SIG-M5 treated with dmso at 0.1 percent for 504 hours (cell line): ENCODE measurements around the gene KDM2A.
A peak's percentile ranks its signal among the peaks of the same experiment; 100 is the strongest.
"Not testable (repeated sequence)": the region's sequence is repeated elsewhere in the genome, so short reads cannot be mapped to it uniquely, and the experiment has no call there.

Experiments used
- DNase-seq: peaks from one replicate; lab custom pipeline; 2025; ENCODE audit not compliant: unreplicated experiment; lab: John Stamatoyannopoulos, UW

KDM2A gene

DNA sequence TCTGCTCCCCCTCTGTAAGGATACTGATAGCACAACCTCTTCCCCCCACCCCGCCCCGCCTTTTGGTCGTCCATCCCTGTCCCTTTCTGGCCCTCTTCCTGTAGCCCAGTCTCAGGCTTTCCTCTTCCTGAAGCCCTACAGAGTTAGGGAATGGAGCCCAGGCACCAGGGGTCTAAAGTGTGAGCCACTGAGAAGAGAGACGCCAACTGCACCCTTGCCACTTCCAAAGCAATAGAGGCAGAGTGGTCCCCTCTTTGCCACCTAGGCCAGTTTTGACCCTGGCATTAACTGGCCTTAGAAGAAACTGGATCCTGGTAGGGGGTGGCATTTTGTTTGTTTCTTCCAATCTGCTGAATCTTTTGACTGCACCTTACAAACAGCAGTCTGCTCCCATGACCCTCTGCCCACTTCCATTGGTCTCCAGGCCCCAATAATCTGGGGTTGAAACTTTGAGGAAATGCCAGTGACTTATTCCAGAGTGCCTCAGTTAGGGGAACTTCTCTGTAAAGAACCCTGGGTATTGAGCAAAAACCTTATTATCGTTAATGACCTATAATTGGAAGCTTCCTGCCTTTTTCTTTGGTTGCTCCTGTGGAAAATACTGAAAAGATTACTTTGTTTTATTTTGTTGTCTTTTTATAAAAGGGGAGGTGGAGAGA, 137.5 kb downstream of the KDM2A start:
- DNase-seq: no peak

DNA sequence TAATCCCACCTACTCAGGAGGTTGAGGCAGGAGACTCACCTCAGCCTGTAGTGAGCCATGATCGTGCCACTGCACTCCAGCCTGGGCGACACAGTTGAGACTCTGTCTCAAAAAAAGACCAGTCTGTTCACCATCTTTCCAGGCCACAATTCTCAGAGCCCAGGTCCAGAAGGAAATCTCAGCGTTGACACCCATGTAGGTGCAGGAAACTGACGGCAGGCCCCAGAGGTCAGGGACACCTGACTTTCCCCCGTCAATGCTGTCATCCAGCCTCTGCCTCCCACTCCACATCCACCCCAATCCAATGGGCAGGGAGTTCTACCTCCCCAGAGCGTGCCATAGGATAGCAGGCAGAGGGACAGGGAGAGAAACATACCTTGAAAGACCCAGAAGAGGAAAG, 141.3 kb downstream of the KDM2A start:
- DNase-seq: no peak

DNA sequence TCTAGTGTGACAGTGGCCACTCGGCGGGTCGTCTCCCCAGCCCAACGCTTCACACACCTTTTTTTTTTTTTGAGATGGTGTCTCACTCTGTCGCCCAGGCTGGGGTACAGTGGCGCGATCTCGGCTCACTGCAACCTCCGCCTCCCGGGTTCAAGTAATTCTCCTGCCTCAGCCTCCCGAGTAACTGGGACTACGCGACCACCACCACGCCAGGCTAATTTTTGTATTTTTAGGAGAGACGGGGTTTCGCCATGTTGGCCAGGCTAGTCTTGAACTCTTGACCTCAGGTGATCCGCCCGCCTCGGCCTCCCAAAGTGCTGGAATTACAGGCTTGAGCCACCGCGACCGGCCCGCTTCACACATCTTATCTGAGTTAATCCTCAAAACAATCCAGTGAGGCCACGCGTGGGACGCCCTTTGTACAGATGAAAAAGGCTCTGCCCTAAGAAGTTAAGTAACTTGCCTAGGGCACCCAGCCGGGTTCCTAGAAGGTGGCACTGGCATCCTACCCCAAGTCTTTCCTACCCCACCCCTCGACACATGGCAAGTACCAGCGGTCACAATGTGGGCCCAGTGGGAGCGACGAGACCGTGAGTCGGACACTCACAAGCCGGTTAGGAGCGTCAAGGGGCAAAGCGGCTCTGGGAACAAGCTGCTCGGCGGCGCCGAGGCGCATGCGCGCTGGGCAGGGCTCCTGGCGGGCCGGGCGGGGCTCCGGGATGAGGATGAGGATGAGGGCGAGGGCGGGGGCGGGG, 142.0 kb downstream of the KDM2A start:
- DNase-seq: not testable (repeated sequence)

DNA sequence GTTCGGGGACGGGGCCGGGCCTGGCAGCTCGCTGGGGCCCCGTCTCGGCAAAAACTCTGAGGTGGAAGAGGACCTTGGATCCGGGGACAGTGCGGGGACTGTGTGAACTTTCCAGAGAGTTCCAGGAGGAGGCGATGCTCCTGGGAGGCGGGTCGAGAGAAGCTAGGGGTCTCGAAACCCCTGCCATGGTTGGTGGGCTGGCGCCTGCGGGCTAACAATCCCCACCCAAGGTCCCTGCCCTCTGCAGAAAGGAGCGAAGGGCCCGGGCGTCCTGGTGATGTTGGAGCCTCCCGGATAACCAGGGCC, 142.5 kb downstream of the KDM2A start:
- no peak for DNase-seq

DNA sequence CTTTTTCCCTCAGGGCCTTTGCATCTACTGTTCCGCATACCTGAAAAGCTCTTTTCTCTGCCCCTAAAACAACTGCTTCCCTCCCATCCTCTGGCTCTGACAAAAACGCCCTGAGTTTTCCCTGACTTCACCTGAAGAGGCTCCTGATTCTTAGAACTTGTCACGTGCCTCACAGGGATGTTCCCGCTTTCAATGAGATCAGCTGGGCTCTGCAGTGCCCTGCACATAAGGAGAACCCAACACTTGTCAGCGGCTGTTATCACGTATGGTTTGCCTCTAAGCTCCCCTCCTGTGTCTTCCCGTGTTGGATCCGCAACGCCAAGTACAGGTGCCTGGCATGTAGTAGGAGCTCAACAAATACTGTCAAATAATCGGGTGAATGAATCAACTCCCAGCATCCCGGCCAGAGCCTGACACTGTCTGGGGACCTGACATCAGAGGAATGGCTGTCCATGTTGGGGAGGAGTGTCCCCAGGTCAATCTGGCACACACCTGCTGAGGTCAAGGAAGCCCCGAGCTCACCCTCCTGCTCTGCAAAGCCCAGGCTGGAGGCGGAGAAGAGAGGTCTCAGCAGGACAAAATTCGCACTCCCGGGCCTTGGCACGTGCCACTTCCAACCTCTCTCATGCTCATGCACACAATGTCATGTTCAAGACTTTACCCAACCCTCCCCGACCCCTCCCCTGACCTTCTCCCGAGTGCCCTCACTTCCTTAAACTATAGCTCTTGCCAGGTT, 143.1 kb downstream of the KDM2A start:
- no peak for DNase-seq

DNA sequence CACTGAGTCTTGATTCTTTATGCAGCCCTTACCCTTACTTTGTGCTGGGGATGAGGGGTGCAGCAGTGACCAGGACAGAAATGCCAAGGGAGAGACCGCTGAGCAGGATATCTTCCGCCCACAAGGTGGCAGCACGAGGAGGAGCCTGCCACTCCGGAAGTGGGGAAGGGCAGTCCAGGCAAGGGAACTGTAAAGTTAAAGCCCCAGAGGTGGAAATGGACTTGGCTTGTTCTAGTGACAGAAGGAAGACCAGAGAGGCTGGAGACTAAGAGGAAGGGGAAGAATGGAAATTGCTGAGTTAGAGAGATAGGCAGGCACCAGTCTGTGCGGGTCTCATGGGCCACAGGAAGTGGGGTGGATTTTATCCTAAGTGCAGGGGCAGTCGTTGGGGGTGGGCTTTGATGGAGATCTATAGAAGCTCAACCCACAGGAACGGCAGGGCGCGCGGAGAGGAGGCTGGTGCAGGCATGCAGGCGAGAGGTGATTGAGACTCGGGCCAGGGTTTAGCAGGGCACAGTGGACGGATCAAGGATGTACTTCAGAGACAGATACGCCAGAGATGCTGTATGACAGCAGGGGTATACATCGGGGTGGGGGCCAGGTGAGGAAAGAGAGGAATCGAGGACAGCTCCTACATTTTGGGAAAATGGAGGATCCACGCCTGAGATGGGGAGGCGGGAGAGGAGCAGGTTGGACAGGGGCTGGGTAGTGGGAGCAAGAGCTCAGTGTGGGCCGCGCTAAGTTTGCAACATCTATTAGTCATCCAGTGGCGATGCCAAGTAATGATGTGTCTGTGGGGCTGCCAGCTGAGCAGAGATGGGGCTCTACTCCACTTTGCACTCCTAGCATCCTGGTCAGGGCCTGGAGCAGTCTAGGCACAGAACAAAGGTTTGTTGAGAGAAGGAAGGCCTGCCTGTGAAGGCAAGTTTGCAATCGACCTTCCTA, 143.9 kb downstream of the KDM2A start:
- peak; percentile 86 for DNase-seq

DNA sequence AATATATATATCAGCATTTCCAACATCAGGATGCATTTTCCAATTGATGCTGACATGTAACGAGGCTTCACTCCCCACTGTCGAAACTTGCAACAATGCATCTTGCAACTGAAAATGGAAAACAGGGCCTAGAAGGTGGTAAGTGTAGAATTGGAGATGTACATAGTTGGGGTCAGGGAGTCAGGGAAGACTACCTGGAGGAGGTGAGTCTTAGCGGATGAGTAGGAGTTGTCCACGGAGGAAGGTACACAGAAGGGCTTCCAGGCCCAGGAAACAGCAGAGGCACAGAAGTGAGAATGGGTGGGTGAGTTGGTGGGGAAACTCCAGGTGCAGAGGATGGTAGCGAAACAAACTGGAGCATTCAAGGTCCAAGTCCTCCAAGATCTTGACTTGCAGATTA, 145.2 kb downstream of the KDM2A start:
- DNase-seq: no peak

DNA sequence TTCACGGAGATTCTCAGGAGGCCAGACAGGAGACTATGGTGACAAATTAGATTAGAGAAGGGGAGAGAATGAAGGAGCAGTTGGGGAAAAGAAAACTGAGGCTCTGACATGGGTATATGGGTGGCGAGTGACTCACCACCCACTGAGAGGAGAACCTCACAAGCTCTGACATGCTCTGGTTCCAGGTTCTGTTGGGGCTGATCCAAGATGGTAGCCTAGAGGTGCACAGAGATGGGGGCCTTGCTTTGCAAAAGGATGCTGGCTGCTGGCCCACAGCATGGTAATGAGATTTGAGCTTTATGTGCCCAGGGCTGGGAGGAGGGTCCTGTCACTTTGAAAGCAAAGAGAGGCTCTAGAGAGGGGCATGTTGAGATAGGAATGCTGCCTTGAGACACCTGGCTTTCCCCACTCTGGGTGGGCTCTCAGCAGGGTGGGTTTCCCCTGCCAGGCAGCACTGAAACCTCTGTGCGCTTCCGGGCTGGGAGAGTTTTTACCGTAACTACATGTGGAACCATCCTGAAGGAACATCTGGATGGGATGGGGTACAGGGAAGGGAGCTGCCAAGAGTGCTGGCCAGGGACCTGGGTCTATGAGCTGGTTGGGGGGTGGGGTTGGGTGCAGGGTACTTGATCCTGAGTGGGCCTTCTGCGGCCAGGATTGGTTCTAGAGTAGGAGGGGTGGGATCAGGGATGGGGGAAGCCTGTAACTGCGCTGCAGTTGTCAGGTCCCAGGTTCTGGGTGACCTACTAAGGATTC, 146.0 kb downstream of the KDM2A start:
- DNase-seq: no peak

DNA sequence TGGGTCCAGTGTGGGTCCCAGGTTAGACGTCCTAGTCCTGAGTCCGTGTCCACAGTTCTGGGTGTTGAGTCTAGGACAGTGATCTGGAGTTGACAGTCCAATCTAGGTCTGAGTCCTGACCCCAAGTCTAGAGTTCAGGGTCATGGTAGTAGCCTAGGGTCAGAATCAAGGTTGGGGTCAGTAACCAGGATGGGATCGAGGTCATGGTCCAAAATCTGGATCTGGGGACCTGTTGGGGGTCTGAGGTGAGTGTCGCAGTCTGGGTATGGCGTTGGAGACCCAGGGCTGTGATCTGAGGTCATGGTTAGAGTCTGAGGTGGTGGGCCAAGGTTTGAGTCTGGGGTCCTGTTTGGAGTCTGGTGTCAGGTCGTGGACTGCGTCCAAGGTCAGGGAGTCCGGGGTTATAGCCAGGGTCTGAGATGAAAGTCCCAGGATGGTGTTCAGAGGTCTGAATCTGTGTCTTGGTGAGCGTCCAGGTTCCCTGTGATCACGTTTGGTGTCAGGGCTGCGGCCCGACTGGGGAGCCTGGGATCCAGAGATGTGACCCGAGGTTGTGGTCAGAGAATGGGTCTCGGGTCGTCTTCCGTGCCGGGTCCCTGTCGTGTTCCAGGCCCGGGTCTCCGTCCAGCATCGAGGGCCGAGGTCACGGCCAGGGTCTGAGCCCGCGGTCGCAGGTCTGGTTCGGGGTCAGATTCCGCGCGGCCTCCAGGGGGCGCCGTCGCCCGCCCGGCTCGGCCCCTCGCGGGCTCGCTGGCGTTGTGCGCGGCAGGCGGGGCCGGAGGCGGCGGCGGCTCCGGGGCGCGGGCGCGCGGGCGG, 146.8 kb downstream of the KDM2A start:
- no peak for DNase-seq

- DNase-seq: no peak
Measured at GRCh38 chr11:67266449-67267187, 147.6 kb downstream of the KDM2A start, which contains the start of gene GRK2. GRK2 (plus strand) TSS chr11:67266473; CDS start chr11:67266700, 227 bp downstream.

GRCh38 chr11:67267188-67268080, 148.4 kb downstream of the KDM2A start:
- DNase-seq: no peak

DNA sequence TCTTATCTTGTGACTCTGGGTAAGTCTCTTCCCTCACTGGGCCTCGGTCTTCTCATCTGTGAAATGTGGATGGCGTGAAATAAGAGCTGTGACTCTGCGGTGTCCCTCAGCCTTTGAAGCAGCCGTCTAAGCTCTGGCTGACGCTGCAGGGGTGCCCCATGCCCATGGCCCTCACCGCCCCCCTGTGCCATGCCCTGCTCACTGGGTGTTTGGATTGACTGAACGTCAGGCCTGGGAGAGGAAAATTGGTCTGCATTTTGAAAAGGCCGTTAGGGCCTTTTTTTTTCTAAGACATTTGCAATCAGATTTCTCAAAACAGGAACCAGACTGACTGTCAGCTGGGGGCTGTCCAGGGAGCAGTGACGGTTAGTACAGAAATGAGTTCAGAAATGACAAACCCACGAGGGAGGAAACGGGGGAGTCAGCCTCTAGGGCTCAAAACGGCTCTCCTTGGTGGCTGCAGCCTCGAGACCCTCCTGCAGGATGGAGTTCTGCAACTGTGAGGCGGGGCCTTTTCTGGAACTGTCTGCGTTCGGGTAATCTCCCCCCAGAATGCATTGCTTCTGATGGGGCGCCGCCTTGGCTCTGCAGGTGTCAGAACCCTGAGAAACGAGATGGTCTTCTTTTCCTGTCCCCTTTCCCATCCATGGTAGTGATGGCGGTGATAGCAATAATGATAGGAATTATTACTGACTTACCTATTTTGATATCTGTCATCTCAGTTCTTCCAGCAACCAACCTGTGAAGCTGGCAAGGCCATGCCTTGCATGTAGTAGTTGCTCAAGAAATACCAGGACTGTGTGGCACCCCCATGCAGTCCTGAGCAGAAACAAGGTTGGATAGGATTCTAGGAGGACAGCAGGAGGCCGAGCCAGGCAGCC, 149.3 kb downstream of the KDM2A start:
- DNase-seq: peak; percentile 96

DNA sequence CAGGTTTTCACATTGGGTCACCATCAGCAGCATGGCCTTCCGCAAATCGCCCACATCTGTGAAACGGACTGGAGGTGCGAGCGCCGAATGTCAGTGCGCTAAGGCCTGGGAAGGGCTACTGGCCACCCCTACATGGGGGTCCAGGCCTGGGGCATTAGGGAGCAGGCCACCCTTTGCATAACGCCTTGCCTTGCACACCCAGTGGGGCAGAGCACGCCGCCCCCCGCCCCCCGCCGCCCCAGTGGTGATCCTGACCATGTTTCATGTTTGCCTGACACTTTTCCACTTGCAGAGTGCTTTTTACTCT, 149.9 kb downstream of the KDM2A start:
- DNase-seq: no peak

DNA sequence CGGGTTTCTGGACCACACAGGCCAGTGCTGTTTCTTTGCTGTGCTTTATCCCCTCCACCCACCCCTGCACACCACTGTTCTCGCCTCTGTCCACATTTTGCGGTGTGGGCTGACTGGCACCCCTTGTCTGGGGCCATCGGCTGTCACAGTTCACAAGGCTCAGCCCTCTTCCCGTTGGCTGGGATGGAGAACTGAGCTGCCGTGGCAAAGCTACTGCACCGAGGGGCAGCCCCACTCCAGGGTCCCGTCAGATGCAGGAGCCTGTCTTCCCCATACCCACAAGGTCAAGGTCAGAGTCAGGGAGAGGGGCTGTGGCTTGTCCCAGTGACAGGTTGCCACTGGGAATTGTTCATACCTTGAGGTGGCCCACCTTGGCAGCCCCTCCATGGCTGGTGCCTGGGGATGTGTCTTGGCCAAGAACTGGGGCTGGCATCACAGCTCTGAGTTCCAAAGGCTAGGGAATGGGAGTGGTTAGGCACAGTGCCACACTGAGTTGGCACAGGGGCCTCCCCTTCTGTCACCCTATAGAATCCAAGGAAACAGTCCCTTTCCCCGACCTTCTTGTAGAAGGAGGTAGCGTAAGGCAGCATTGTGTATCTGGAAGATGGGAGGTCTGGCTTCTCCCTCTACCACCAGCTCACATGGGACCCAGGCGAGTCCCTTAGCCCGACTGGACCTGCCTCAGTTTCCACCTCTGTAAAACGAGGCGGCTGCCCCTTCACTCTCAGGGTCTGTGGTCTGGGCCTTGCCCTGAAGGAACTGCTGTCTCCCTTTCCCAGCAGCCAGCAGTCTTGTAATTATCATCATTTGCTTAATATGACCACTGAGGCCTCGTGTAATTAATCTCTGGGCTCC, 150.6 kb downstream of the KDM2A start:
- DNase-seq: no peak

DNA sequence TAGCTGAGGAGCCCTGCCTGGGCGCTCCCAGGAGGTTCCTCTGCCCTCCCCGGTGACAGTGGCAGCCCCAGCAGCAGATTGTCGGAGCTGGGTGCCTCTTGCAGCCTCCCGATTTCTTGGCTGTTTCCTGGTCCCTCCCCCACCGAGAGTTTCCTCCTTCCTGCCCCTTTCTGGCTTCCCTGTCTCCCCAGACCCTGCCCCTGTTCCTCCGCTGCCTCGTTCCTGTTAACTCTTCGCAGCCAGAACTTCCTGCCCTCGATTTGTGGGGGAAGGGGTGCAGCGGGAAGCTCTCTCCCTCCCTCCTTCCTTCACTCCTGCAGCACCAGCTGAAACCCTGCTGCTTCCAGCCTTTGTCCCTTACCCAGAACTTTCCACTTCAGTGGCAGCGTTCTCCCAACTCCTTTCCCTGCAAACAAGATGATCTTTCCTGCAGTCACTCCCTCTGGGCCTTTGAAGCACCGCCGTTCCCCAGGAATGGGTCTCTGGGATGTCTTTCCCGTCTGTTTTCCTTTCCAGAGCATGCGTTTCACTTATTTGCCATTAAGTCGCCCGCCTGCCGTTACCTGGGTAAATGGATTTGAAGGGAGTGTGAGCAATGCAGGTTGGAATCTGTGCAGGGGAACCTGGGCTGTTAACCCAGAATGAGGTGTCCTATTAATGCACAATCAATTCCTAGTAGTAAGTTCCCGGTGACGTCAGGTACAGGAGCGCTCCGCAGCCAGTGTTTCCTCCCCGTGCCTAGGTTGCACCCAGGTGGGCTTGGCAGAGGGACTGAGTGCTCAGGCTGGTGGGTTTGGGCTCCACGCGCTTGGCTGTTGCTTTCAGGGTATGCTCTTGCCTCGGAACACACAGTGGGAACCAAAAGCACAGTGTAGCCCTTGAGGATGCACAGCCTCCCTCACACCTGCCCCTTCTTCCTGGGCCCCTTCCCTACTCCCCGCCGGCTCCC, 151.5 kb downstream of the KDM2A start:
- peak; percentile 87 for DNase-seq
